ENCODE results near the gene SLC9A5. TPM values are rescaled to one million over a fixed set of nuclear protein-coding genes. Genes with fewer than 3 reads are reported as not detected.

The SLC9A5 gene
- total RNA-seq, 1 experiment from 2014 or later: 2.4 TPM

DNA sequence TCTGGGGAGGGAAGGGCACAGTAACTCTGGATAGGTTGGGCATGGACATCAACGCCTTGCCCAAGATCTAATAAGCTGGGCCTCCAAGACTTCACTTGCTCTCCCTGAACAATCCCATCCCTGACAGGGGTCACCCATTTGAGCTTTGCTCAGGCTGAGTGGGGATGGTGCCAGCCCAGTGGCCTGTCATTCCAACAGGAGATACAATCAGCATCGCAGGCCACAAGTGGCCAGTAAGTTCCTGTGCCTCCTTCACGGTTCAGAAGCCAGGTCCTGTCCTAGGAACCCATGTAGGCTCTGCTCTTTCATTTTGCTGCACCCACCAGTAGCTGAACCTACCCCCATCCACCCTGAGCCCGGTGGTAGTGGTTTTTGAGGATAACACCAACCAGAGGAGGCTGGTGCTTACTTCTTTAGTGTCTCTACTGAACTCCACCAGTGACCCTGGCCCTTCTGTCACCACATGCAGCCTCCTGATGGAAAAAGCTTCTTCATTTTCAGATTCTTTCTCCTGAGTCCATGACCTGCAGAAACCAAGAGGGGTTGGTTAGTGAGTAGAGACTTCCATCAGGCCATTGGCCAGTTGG is 45.5 kb downstream of the SLC9A5 start:
- Histone ChIP-seq H3K4me3 (ENCODE audit: low read depth, low read length) (no peak overlapping the region), H3K9me3 (no peaks in the 10 kb centered on the region), H3K4me1 (peaks cover 22% of the 10 kb centered on the region), H3K27me3 (replicated peaks; ENCODE audit: control insufficient read depth, insufficient read depth, low read length) (no peaks in the 10 kb centered on the region), H3K36me3 (ENCODE audit: control insufficient read depth, insufficient read depth, low read length) (no peaks in the 10 kb centered on the region; the same call in 1 of the 2 replicates)
- no peak for DNase-seq
- H3K27me3 Mint-ChIP-seq (ENCODE audit: insufficient read depth, unreplicated experiment): no peaks in the 10 kb centered on the region
- H3K36me3 Mint-ChIP-seq (ENCODE audit: insufficient read depth, unreplicated experiment): peaks cover 11% of the 10 kb centered on the region
- H3K27ac Mint-ChIP-seq (ENCODE audit: unreplicated experiment): no peak overlapping the region
- TF ChIP-seq CTCF (IDR thresholded peaks at IDR 0.05; ENCODE audit: insufficient read depth in 1 of 2, low read depth in 1 of 2, low read length in 1 of 2, severe bottlenecking in 1 of 2, unreplicated experiment in 1 of 2): no peak
- ChIA-PET POLR2A (no interaction called here), CTCF (no interaction called here)
- H3K4me3 Mint-ChIP-seq (ENCODE audit: unreplicated experiment): no peak overlapping the region
- BruUV-seq (replicated peaks): no TSS peak
- intact Hi-C loops (cut with micrococcal nuclease; ENCODE audit: unreplicated experiment): loop anchor here (5.0 kb wide), 1 partner anchor 43 kb away; no protein-coding TSS in a partner anchor
- H3K4me1 Mint-ChIP-seq (ENCODE audit: low read depth, unreplicated experiment): peaks cover 6% of the 10 kb centered on the region
- no peaks in the 10 kb centered on the region for H3K9me3 Mint-ChIP-seq (ENCODE audit: unreplicated experiment)

- no peaks in the 10 kb centered on the region for H3K36me3 ChIP-seq (ENCODE audit: control insufficient read depth, insufficient read depth, low read length)
- no peaks in the 10 kb centered on the region for H3K27me3 Mint-ChIP-seq (ENCODE audit: insufficient read depth, unreplicated experiment)
- ChIA-PET CTCF (interaction anchor here (1.2 kb wide), 1 partner anchor 44 kb away, joined by 3 read pairs; no protein-coding TSS in a partner anchor), POLR2A (no interaction called here)
- intact Hi-C loops (cut with micrococcal nuclease; ENCODE audit: unreplicated experiment): loop anchor here (5.0 kb wide), 1 partner anchor 42 kb away; no protein-coding TSS in a partner anchor
- H3K4me3 Mint-ChIP-seq (ENCODE audit: unreplicated experiment): no peak overlapping the region
- no peaks in the 10 kb centered on the region for H3K9me3 ChIP-seq
- no peak for DNase-seq
- peaks cover 15% of the 10 kb centered on the region for H3K4me1 ChIP-seq
- H3K36me3 Mint-ChIP-seq (ENCODE audit: insufficient read depth, unreplicated experiment): peaks cover 11% of the 10 kb centered on the region
- peaks cover 6% of the 10 kb centered on the region for H3K4me1 Mint-ChIP-seq (ENCODE audit: low read depth, unreplicated experiment)
- no peaks in the 10 kb centered on the region for H3K27me3 ChIP-seq (replicated peaks; ENCODE audit: control insufficient read depth, insufficient read depth, low read length)
- no peak overlapping the region for H3K4me3 ChIP-seq (ENCODE audit: low read depth, low read length)
- no TSS peak for BruUV-seq (replicated peaks)
- H3K27ac Mint-ChIP-seq (ENCODE audit: unreplicated experiment): no peak overlapping the region
- TF ChIP-seq CTCF (IDR thresholded peaks at IDR 0.05; ENCODE audit: insufficient read depth in 1 of 2, low read depth in 1 of 2, low read length in 1 of 2, severe bottlenecking in 1 of 2, unreplicated experiment in 1 of 2): no peak
- no peaks in the 10 kb centered on the region for H3K9me3 Mint-ChIP-seq (ENCODE audit: unreplicated experiment)
Observed at GRCh38 chr16:67294938-67295361, 46.2 kb downstream of the SLC9A5 start.

DNA sequence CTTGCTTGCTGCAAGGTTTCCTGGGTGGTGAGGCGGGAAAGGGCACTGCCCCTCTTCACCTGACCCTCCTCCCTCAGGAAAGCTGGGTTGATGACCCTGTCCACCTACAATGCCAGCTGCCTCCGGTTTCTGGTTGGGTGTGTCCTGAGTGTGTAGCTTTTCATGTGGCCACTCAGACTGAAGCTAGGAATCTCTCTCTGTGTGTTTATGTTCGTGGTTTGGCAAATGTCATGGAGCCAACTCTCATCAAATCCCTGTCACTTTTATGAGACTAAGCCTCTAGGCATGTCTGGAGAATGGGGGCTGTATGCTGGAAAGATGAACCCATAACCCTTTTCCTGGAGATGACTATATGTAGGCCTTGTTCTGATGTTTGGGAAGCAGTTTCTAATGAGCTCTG is 47.6 kb downstream of the SLC9A5 start:
- no peak overlapping the region for H3K4me3 Mint-ChIP-seq (ENCODE audit: unreplicated experiment)
- H3K4me1 Mint-ChIP-seq (ENCODE audit: low read depth, unreplicated experiment): peaks cover 6% of the 10 kb centered on the region
- H3K4me3 ChIP-seq (ENCODE audit: low read depth, low read length): no peak overlapping the region
- intact Hi-C loops (cut with micrococcal nuclease; ENCODE audit: unreplicated experiment): no loop called here
- no peak overlapping the region for H3K27ac Mint-ChIP-seq (ENCODE audit: unreplicated experiment)
- ChIA-PET CTCF (interaction anchor here (1.5 to 1.9 kb wide), 2 partner anchors 12 to 36 kb away, joined by 3 to 6 read pairs; no protein-coding TSS in a partner anchor), POLR2A (no interaction called here)
- no peak for DNase-seq
- no peaks in the 10 kb centered on the region for H3K36me3 ChIP-seq (ENCODE audit: control insufficient read depth, insufficient read depth, low read length)
- no peaks in the 10 kb centered on the region for H3K27me3 Mint-ChIP-seq (ENCODE audit: insufficient read depth, unreplicated experiment)
- TF ChIP-seq CTCF (IDR thresholded peaks at IDR 0.05; ENCODE audit: insufficient read depth in 1 of 2, low read depth in 1 of 2, low read length in 1 of 2, severe bottlenecking in 1 of 2, unreplicated experiment in 1 of 2): no peak
- 0 out of 2 replicates have a peak, but pooled peaks cover under 1% of the 10 kb centered on the region for H3K4me1 ChIP-seq
- H3K36me3 Mint-ChIP-seq (ENCODE audit: insufficient read depth, unreplicated experiment): peaks cover 6% of the 10 kb centered on the region
- no peaks in the 10 kb centered on the region for H3K9me3 Mint-ChIP-seq (ENCODE audit: unreplicated experiment)
- H3K27me3 ChIP-seq (replicated peaks; ENCODE audit: control insufficient read depth, insufficient read depth, low read length): no peaks in the 10 kb centered on the region
- no peaks in the 10 kb centered on the region for H3K9me3 ChIP-seq
- BruUV-seq (replicated peaks): no TSS peak
